ENCODE data around the gene PADI3. TPM values are rescaled to one million over a fixed set of nuclear protein-coding genes. Genes with fewer than 3 reads are reported as not detected.

PADI3 gene
- total RNA-seq, 4 donors from 2014 or later: not detected

DNA sequence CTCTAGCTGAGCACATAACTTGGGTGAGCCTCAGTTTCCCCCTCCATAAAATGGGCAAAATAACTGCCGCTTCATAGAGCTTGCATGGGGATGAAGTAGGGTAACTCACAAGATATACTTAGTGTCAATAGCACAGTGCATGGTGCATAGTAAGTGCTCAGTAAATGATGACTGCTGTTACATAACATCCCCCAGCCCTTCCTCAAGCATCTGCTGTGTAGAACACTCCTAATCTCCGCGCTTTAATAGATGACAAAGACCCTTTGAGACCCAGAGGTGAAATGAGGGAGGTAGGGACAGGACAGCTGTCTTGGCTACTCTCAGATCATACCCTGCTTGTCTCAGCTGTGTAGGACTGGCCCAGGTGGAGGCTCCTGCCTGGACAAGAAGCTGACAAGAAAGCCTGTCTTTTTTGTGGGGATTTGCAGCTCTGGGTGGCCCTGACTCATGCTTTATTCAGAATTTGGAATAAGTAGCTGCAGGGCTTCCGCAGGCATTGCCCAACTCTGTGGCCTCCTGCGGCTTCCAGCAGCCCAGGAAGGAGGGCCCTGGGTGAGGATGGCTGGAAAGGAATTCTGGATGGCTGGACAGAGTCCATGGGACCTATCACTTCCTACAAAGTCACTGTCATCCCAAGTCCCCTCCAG is 38.4 kb downstream of the PADI3 start:
- no peak for ATAC-seq (ENCODE audit: low FRiP score)
- no peak for DNase-seq (ENCODE audit: low spot score)
- TF ChIP-seq, protein P1, sequence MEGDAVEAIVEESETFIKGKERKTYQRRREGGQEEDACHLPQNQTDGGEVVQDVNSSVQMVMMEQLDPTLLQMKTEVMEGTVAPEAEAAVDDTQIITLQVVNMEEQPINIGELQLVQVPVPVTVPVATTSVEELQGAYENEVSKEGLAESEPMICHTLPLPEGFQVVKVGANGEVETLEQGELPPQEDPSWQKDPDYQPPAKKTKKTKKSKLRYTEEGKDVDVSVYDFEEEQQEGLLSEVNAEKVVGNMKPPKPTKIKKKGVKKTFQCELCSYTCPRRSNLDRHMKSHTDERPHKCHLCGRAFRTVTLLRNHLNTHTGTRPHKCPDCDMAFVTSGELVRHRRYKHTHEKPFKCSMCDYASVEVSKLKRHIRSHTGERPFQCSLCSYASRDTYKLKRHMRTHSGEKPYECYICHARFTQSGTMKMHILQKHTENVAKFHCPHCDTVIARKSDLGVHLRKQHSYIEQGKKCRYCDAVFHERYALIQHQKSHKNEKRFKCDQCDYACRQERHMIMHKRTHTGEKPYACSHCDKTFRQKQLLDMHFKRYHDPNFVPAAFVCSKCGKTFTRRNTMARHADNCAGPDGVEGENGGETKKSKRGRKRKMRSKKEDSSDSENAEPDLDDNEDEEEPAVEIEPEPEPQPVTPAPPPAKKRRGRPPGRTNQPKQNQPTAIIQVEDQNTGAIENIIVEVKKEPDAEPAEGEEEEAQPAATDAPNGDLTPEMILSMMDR (IDR thresholded peaks at IDR 0.05): no peak

DNA sequence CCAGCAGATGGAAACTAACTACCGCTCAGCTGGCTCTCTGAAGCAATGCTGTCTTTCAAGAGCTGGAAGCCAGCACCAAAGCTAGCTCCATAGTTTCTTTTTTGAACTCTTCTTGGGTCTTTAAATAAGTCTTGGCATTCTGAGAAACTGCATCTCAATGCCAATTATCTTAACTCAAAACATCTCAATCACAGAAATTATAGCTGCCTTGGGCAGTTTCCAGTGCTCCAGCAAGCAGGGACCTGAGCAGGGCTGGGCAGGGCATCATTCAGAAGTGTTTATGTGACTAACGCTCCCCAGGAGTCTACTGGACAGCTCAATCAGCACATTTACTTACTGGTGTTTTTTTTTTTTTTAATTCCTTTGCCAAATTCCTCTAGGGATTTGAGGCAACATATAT is 40.8 kb downstream of the PADI3 start:
- no peak for ATAC-seq (ENCODE audit: low FRiP score)
- TF ChIP-seq, protein P1 (IDR thresholded peaks at IDR 0.05): no peak
- DNase-seq (ENCODE audit: low spot score): no peak

DNA sequence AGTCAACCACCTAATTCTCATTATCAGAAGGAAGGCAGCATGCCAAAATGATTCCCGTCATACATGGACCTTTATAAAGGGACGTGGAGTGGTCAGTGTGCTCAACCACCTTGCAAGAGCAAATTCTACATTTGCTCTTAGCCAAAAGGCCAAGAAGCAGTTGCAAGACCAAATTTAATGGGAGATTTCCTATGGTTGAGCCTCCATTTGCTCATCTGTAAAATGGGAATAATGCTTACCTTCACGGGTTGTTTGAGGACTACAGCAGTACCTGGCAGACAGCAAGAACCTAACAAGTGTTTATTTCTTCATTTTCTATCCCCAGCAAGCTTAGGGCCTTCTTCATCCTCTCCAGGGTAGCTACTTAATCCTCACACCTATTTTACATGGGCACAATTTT is 41.7 kb downstream of the PADI3 start:
- TF ChIP-seq, protein P1 (IDR thresholded peaks at IDR 0.05): no peak
- no peak for DNase-seq (ENCODE audit: low spot score)
- no peak for ATAC-seq (ENCODE audit: low FRiP score)

DNA sequence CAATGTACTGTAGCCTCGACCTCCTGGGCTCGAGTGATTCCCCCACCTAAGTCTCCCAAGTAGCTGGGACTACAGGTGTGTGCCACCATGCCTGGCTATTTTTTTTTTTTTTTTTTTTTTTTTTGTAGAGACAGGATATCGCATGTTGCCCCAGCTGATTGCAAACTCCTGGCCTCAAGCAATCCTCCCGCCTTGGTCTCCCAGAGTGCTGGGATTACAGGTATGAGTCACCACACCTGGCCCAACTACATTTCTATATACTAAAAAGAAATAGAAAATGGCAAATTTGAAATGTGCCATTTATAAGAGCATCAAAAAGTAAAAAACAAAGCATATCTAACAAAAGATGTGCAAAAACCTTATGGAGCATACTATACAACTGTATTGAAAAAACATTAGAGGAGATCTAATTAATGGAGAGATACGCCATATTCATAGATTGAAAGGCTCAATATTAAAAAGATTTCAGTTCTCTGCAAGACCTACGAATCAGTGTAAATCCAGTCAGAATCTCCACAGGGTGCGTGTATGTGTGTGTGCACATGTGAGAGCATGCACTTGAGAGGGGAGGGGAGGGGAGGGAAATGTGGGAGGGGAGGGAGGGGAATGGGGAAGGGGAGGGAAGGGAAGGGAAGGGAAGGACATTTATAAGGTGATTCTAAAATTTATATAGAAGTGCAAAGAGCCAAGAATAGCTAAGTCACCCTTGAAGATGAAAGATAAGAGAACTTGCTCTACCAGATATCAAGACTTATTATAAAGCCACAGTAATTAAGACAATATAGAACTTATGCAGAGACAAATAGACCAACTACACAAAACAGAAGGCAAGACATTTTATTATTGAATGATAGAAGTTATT is 43.6 kb downstream of the PADI3 start:
- TF ChIP-seq, protein P1 (IDR thresholded peaks at IDR 0.05): no peak
- no peak for ATAC-seq (ENCODE audit: low FRiP score)
- DNase-seq (ENCODE audit: low spot score): no peak

DNA sequence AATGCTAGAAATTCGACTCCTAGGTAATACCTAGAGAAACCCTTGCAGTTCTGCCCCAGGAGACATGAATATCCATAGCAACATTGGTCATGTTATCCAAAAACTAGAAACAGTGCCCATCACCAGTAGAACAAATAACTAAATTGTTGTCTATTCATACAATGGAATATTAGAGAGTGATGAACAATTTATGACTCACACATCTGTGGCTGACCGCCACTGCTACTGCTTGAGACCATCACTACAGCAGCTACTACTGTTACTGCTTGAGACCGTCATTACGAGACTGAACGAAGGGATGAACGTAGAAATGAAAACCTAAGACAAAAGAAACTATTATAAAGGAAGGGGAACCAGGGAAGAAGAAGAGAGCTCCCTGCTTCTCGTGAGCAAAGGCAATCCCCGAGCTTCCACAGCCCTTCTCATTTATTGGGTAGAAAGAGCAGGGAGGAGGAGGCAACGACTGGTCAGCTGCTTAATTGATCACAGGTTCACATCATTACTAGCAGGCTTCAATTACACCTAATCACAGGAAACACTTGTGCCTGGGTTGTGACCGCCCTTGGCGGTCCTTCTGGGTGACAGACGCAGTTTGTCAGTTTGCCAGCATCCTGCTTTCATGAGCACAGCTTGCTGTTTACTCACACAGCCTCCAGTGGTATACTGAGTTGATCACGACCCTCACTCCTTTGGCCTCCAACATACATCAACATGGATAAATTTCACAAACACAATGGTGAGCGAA is 45.0 kb downstream of the PADI3 start:
- ATAC-seq (ENCODE audit: low FRiP score) (no peak), DNase-seq (ENCODE audit: low spot score) (no peak)
- TF ChIP-seq, protein P1 (IDR thresholded peaks at IDR 0.05): no peak

DNA sequence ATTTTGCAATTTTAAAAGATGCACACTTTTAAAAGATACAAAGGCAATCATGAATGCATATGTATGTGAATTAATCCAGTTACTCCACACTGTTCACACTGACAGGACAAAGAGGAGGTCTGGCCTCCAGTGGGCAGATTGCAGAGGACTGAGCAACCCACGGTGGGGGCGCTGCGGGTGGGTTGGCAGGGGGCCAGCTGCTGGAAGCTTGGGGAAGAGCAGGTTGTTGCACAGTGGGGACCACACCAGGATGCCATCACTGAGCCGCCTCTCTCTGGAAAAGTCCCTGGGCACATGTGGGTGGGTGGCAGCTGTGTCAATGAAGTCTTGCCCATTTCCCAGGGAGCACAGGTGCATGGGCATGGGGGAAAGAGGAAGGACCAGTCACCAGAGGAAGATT is 46.4 kb downstream of the PADI3 start:
- TF ChIP-seq, protein P1 (IDR thresholded peaks at IDR 0.05): no peak
- ATAC-seq (ENCODE audit: low FRiP score) (no peak), DNase-seq (ENCODE audit: low spot score) (no peak)
